GM12878 (cell line): ENCODE results near the gene LEFTY1. TPM values are rescaled to one million over a fixed set of nuclear protein-coding genes. Genes with fewer than 3 reads are reported as not detected.

ENCODE experiments used
- CBX5 ChIP-seq: sonication (generic); IDR thresholded peaks from 2 replicates; pipeline ENCODE4 v1.6.1; 2016; ENCODE audit warnings: low read depth, moderate library complexity, mild to moderate bottlenecking, inconsistent platforms
- E4F1 ChIP-seq: fragments of 450-650 bp; IDR thresholded peaks from 2 replicates; pipeline ENCODE4 v1.6.1; 2018; ENCODE audit warnings: borderline replicate concordance, mild to moderate bottlenecking; ENCODE audit not compliant: partially characterized antibody
- EGR1 ChIP-seq, 2 experiments: IDR thresholded peaks; 1 replicate in 1 of 2; 2 replicates in 1 of 2; pipeline ENCODE4 v1.6.1; 2011 to 2012; ENCODE audit warnings: low read depth in 2 of 2, low read length in 2 of 2, borderline replicate concordance in 1 of 2, mild to moderate bottlenecking in 1 of 2, moderate library complexity in 1 of 2
- NFXL1 ChIP-seq: fragments of 450-650 bp; IDR thresholded peaks from 2 replicates; pipeline ENCODE4 v1.6.1; 2017; ENCODE audit warnings: antibody characterized with exemption, mild to moderate bottlenecking, borderline replicate concordance
- RCOR1 ChIP-seq: conservative IDR thresholded peaks from 2 replicates; pipeline ENCODE4 v1.6.1; 2012; ENCODE audit warnings: low read depth, low read length, improper control_type of control experiment
- SMARCA5 ChIP-seq: fragments of 450-650 bp; IDR thresholded peaks from 2 replicates; pipeline ENCODE4 v1.6.1; 2017; ENCODE audit warnings: mild to moderate bottlenecking
- STAT3 ChIP-seq: IDR thresholded peaks from 2 replicates; pipeline ENCODE4 v1.6.1; 2011; ENCODE audit warnings: low read depth, low read length, improper control_type of control experiment
- ZBTB4 ChIP-seq: fragments of 450-650 bp; formaldehyde crosslinking; IDR thresholded peaks from 2 replicates; pipeline ENCODE4 v1.4.0; 2022; ENCODE audit warnings: mild to moderate bottlenecking, moderate library complexity
- polyA plus RNA-seq, 11 experiments: library from polyadenylated mRNA; depleted of rRNA in 4 of 11; unstranded in 6 of 11; stranded (reverse) in 5 of 11; fragments of >200 nt; fragmentation: Nextera tagmentation in 4 of 11; fragmentation: Illumina TruSeq in 1 of 11; extraction: Ambion mirVana in 4 of 11; extraction: Trizol in 1 of 11; gene quantifications; 1 replicate in 1 of 11; 2 replicates in 10 of 11; pipeline versions ENCODE4 v1.2.1 to v1.2.3, GENCODE V29; 2011 to 2016; ENCODE audit warnings: inconsistent platforms in 2 of 11, missing spikeins in 2 of 11, low read depth in 1 of 11
- total RNA-seq, 4 experiments: library from RNA; depleted of rRNA in 3 of 4; stranded (reverse); fragments of >200 nt in 3 of 4; fragmentation: Illumina TruSeq in 1 of 4; extraction: Trizol in 1 of 4; gene quantifications; 2 replicates each; pipeline versions ENCODE4 v1.2.1 to v1.2.3, GENCODE V29; 2013 to 2021

LEFTY1 gene
- total and polyA plus RNA-seq, 10 of the 15 experiments (the other 5 are each of a cell fraction or from before 2014, with no cell fraction given) = 0.06 TPM; not detected in 8

GRCh38 chr1:225891229-225891972, 2.5 kb upstream of the LEFTY1 start (continued):
- TF ChIP-seq ZBTB4 (CRISPR knock-in tag) = no peak
- no peak for TF ChIP-seq EGR1 (IDR thresholded peaks at IDR 0.05; ENCODE audit: borderline replicate concordance in 1 of 2, low read depth in 2 of 2, low read length in 2 of 2)
- TF ChIP-seq CBX5 = no peak
- no peak for TF ChIP-seq E4F1
- no peak for TF ChIP-seq STAT3
- TF ChIP-seq RCOR1 = no peak
- no peak for TF ChIP-seq SMARCA5
- TF ChIP-seq NFXL1 = no peak
